NCI-H1417 (cell line): ENCODE measurements around the gene KRT80.
"Not testable (repeated sequence)": the region's sequence is repeated elsewhere in the genome, so short reads cannot be mapped to it uniquely, and the experiment has no call there.

Experiments
- DNase-seq, 3 experiments: peaks; one replicate each; lab custom pipeline; 2025; lab: John Stamatoyannopoulos, UW

Gene KRT80

GRCh38 chr12:52191841-52192791 lies at the start of gene KRT80:
TSS of gene KRT80 (minus strand) at chr12:52192014. CDS start at chr12:52191902, 112 bp downstream.
- peak; percentile 78 to 95 (median 93) for DNase-seq

GRCh38 chr12:52241205-52241842 lies 49.5 kb upstream of the KRT80 start:
- DNase-seq = no peak

DNA sequence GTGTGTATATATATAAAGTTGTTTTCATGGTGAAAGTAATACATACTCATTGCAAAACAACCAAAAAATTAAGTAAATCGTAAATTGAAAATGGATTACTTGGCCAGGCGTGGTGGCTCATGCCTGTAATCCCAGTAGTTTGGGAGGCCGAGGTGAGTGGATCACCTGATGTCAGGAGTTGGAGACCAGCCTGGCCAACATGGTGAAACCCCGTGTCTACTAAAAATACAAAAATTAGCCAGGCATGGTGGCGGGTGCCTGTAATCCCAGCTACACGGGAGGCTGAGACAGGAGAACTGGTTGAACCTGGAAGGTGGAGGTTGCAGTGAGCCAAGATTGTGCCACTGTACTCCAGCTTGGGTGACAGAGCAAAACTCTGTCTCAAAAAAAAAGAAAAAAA lies 48.4 kb upstream of the KRT80 start:
- DNase-seq = not testable (repeated sequence)

GRCh38 chr12:52239767-52240166 lies 48.0 kb upstream of the KRT80 start:
- DNase-seq = peak in 1 of 3 experiments; percentile 46

DNA sequence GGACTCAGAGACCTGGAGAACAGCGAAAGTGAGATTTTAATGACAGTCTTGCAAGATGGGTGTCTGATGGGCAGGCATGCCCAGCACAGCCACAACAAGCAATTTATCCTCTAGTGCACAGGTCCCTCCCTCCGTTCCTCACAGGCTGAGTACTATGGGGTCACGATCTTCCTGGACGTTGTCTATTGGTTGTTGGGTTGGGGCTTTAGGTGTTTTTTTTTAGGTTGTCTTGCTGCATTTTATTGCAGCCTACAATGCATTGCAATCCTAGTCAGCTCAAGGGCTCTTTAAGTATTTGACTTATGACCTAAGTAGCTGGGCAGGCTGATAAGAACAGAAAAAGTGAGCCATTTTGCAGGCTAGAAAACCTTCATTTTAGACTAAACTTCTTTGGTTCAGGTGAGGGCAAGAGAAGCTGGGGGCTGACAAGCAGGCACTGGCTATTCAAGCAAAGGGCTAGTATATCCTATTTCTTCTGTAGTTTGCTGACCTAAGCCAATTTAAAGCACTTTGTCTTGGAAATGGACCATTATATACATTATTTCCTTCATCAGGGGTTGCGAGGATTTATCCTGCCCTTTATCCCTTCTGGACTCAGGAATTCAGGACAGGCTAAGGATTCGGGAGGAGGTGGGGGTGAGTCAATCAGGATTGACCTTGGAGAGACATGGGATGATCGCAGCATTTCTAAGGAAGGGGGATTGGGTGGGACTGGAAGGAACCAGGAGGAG lies 47.3 kb upstream of the KRT80 start:
- DNase-seq = no peak

- no peak for DNase-seq
Measured at GRCh38 chr12:52238207-52238840, 46.5 kb upstream of the KRT80 start.

DNA sequence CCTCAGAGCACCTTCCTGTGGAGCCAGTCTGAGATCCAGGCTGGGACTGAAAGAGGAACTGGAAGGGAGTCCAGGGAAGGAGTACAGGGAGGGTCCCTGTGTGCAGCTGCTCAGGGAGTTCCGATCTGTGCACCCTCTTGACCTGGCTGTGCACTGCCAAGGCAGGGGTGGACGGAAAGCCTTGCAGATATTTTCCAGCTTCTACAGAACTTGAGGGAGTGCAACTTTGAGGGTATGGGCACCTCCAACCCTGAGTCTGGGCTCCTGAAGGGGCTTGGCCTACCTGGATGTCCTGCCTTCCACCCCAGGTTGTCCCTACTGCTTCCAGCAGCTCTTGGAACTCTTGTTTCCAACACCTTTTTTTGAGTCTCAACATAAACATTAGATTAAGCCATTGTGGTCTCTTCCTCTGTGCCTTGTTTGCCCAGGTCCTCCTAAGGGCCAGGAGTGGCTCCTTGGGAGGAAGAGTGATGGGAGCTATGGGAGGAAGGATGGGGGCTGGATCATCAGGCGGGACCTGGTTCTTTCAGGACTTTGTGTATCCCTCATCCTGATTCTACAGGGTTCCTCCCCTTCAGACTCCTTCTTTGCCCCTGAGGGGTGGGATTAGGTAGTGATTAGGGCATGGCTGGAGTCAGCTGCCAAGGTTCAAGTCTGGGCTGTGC lies 44.7 kb upstream of the KRT80 start:
- DNase-seq = no peak

GRCh38 chr12:52235822-52236361 lies 44.1 kb upstream of the KRT80 start:
- DNase-seq = peak in 2 of 3 experiments; percentile 89 to 96

DNA sequence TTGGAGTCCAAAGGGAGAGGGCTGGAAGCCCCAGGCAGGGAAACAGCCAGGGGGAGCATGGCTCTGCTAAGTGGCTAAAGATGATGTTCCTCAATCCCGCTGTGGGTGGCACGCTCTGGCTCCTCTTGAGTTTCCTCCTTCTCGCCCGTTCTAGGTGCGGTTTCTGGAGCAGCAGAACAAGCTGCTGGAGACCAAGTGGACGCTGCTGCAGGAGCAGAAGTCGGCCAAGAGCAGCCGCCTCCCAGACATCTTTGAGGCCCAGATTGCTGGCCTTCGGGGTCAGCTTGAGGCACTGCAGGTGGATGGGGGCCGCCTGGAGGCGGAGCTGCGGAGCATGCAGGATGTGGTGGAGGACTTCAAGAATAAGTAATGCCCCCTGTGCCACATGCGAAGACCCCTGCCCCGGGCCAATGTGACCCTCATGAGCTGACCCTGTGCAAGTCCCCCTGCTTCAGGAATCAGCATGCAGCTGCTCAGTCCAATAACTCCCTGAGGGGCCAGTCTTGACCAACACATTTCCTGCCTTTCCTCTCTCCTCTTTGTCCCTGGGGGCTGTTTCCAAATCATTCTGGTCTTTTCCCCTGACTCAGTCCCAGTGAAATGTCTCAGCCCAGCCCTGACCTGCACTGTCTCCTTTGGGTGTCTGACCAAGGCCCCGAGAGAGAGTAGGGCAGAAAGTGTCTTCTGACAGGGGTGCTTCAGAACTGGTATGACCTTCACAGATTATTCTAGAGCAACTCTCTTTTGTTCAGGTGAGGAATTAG lies 43.4 kb upstream of the KRT80 start:
- no peak for DNase-seq

DNA sequence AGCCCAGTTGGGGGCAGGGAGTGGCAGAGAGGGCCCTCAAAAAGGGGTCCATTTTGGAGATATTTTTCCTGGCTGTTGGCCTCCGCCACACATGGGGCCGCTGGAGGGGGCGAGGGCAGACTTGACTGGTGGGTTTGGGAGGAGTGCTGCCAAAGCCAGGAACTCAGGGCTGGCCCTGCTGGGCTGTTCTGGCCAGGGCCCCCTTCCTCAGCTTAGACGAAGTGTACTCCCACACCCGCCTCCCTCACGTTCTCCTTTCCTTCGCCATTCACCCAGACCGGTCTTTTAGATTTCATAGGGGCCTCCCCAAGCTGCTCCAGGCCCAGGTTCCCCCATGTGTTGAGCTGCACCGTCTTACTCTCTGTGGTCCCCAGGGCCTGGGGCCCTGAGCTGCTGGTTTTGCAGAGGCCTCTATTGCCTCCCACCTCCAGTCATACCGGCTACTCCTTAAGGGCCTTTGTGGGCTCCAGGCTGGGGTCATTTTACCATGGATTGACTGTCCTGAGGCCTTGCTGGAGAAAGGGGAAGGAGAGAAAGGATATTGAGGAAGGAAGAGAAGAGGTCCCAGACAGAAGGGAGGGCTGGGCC lies 42.5 kb upstream of the KRT80 start:
- no peak for DNase-seq

DNA sequence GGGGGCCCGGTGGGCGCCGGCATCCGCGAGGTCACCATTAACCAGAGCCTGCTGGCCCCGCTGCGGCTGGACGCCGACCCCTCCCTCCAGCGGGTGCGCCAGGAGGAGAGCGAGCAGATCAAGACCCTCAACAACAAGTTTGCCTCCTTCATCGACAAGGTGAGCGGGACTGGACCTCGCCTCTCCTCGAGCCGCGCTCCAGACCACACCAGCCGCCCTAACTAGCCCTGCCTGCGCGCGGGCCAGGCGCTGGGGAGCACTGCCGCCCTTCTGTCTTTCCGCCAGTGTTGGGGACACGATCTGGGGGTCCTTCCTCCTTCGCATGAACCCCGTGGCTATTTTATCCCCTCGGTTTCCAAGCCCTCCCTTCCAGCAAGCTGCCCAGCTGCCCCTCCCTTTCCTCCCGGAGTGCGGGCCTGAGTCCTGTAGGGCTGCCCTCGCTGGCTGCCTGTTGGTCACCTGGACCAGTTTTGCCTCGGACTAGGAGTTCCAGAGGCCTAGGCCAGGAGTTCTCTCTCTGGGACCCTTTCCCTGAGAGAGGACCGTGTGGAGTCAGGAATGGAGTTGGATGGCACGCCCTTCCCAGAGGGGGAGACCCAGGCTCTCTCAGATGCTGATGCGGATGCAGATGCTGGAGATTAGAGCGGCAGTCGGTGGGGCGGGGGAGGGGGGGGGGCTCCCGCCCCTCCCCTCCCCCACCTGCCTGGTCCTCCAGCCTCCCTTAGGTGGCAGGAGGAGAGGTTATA lies 41.8 kb upstream of the KRT80 start:
- peak in 1 of 3 experiments; percentile 31 for DNase-seq

GRCh38 chr12:52232674-52233461 lies 41.1 kb upstream of the KRT80 start, which contains the start of gene KRT7:
TSS of gene KRT7 (plus strand) at chr12:52233243. CDS start at chr12:52233297, 54 bp downstream.
- DNase-seq = peak in 1 of 3 experiments; percentile 36

DNA sequence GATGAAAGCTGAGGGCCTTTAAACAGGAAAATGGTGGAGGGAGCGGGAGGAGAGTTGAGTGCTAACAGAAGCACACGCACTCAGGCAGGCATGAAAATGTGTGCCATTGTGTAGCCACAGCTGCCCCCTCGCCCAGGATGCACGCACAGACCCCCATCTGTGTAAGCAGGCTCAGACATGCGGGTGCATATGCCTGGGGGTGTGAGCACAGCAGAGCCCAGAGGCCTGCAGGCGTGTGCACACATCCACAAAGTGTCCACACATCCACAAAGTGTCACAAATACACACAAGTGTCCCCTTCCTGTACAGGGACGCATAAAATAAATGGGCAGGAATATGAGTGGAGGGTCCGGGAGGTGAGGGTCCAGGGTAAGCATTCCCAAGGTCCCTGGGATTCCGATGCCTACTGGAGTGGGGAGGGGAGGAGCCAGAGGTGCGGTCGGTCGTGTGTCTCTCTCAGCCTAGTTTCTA lies 40.4 kb upstream of the KRT80 start:
- DNase-seq = peak in 1 of 3 experiments; percentile 41

GRCh38 chr12:52231305-52232202 lies 39.7 kb upstream of the KRT80 start:
- no peak for DNase-seq

GRCh38 chr12:52230364-52231281 lies 38.8 kb upstream of the KRT80 start:
- DNase-seq = no peak

- DNase-seq = no peak
Measured at GRCh38 chr12:52229836-52230343, 38.1 kb upstream of the KRT80 start.
